HG02884 (cell line): ENCODE data around the gene POLR2C.
"Not testable (repeated sequence)": the region's sequence is repeated elsewhere in the genome, so short reads cannot be mapped to it uniquely, and the experiment has no call there.

Experiments used
- ATAC-seq: cut with Tn5 transposase; IDR thresholded peaks from one replicate; pipeline ENCODE4 v1.9.1; 2021; ENCODE audit warnings: mild to moderate bottlenecking, moderate library complexity; ENCODE audit not compliant: unreplicated experiment

POLR2C gene

GRCh38 chr16:57478396-57479204, 16.1 kb downstream of the POLR2C start:
- ATAC-seq, result no peak

GRCh38 chr16:57479205-57479975, 16.9 kb downstream of the POLR2C start:
- no peak for ATAC-seq

- no peak for ATAC-seq
Measured at GRCh38 chr16:57479976-57480753, 17.7 kb downstream of the POLR2C start.

- no peak for ATAC-seq
Measured at GRCh38 chr16:57480754-57481230, 18.3 kb downstream of the POLR2C start.

- ATAC-seq, result no peak
Measured at GRCh38 chr16:57481421-57481820, 18.9 kb downstream of the POLR2C start.

- ATAC-seq, result no peak
Measured at GRCh38 chr16:57482845-57483545, 20.5 kb downstream of the POLR2C start.

- ATAC-seq, result no peak
Measured at GRCh38 chr16:57483725-57484514, 21.4 kb downstream of the POLR2C start.

GRCh38 chr16:57484515-57485005, 22.1 kb downstream of the POLR2C start:
- ATAC-seq, result no peak

GRCh38 chr16:57485091-57485915, 22.8 kb downstream of the POLR2C start:
- no peak for ATAC-seq

GRCh38 chr16:57485916-57486857, 23.7 kb downstream of the POLR2C start, which contains the start of gene DOK4:
DOK4 (minus strand) TSS chr16:57486493; CDS start chr16:57479507, 6,986 bp downstream.
- peak; percentile 76 for ATAC-seq

- ATAC-seq, result no peak
Measured at GRCh38 chr16:57486858-57487834, 24.7 kb downstream of the POLR2C start.

- ATAC-seq, result no peak
Measured at GRCh38 chr16:57489229-57489628, 26.8 kb downstream of the POLR2C start.

- no peak for ATAC-seq
Measured at GRCh38 chr16:57493767-57494166, 31.3 kb downstream of the POLR2C start.

- ATAC-seq, result no peak
Measured at GRCh38 chr16:57497121-57497520, 34.6 kb downstream of the POLR2C start.

GRCh38 chr16:57498031-57498430, 35.6 kb downstream of the POLR2C start:
- ATAC-seq, result no peak

GRCh38 chr16:57499941-57500340, 37.5 kb downstream of the POLR2C start:
- not testable (repeated sequence) for ATAC-seq
